GM23338 (cell line): ENCODE data around the gene OR52A1. TPM values are rescaled to one million over a fixed set of nuclear protein-coding genes. Genes with fewer than 3 reads are reported as not detected.
"Not testable (repeated sequence)": the region's sequence is repeated elsewhere in the genome, so short reads cannot be mapped to it uniquely, and the experiment has no call there.

Experiments used
- ATAC-seq: fragments of 200-7000 bp; cut with Tn5 transposase; 3 replicates; pipeline ENCODE4 v1.9.1; 2020
- DNase-seq: peaks from one replicate; pipeline ENCODE4 v3.0.0-alpha.2; 2015; ENCODE audit warnings: low spot score
- H2AFZ ChIP-seq: fragments of 200-600 bp; sonication (generic); 2 replicates; pipeline ENCODE4 v1.8.0; 2016; ENCODE audit warnings: antibody characterized with exemption, mild to moderate bottlenecking, moderate library complexity
- H3F3A ChIP-seq: fragments of 200-600 bp; sonication (generic); replicated peaks from 2 replicates; pipeline ENCODE4 v1.8.0; 2017; ENCODE audit warnings: antibody characterized with exemption, mixed run types, low read depth
- H3K27ac ChIP-seq: fragments of 200-600 bp; sonication (generic); 2 replicates; pipeline ENCODE4 v1.6.1; 2016; ENCODE audit warnings: low read depth
- H3K27me3 ChIP-seq: fragments of 200-600 bp; sonication (generic); 2 replicates; pipeline ENCODE4 v1.8.0; 2016; ENCODE audit warnings: mild to moderate bottlenecking, mixed run types, moderate library complexity; ENCODE audit not compliant: insufficient read depth
- H3K36me3 ChIP-seq: fragments of 200-600 bp; sonication (generic); 2 replicates; pipeline ENCODE4 v1.8.0; 2016; ENCODE audit warnings: mild to moderate bottlenecking; ENCODE audit not compliant: insufficient read depth
- H3K4me1 ChIP-seq: fragments of 200-600 bp; sonication (generic); 2 replicates; pipeline ENCODE4 v1.8.0; 2016; ENCODE audit warnings: mild to moderate bottlenecking, moderate library complexity; ENCODE audit not compliant: insufficient read depth
- H3K4me2 ChIP-seq: fragments of 200-600 bp; sonication (generic); 2 replicates; pipeline ENCODE4 v1.7.1; 2017; ENCODE audit warnings: mixed run types
- H3K4me3 ChIP-seq: fragments of 200-600 bp; sonication (generic); 2 replicates; pipeline ENCODE4 v1.6.1; 2016; ENCODE audit warnings: mixed run types
- H3K79me2 ChIP-seq: fragments of 200-600 bp; sonication (generic); replicated peaks from 2 replicates; pipeline ENCODE4 v1.8.0; 2017; ENCODE audit warnings: mild to moderate bottlenecking; ENCODE audit not compliant: insufficient read depth
- H3K9me2 ChIP-seq: fragments of 200-600 bp; sonication (generic); 2 replicates; pipeline ENCODE4 v1.8.0; 2017; ENCODE audit not compliant: insufficient read depth
- H4K20me1 ChIP-seq: fragments of 200-600 bp; sonication (generic); replicated peaks from 2 replicates; pipeline ENCODE4 v1.8.0; 2017; ENCODE audit warnings: mild to moderate bottlenecking; ENCODE audit not compliant: insufficient read depth
- H3K27ac Mint-ChIP-seq: 2 replicates; pipeline ENCODE4 v1.8.0; 2020; ENCODE audit warnings: inconsistent platforms, mild to moderate bottlenecking, moderate library complexity, mixed read lengths
- H3K27me3 Mint-ChIP-seq: 3 replicates; pipeline ENCODE4 v1.8.0; 2022; ENCODE audit warnings: low read depth, mild to moderate bottlenecking, moderate library complexity, mixed read lengths, inconsistent platforms; ENCODE audit not compliant: insufficient read depth, poor library complexity
- H3K36me3 Mint-ChIP-seq: 3 replicates; pipeline ENCODE4 v1.8.0; 2021; ENCODE audit warnings: low read depth, mild to moderate bottlenecking, inconsistent platforms, moderate library complexity, mixed read lengths
- H3K4me1 Mint-ChIP-seq: 3 replicates; pipeline ENCODE4 v1.8.0; 2020; ENCODE audit warnings: mild to moderate bottlenecking, inconsistent platforms, mixed read lengths
- H3K4me3 Mint-ChIP-seq: 3 replicates; pipeline ENCODE4 v1.8.0; 2021; ENCODE audit warnings: moderate library complexity, mild to moderate bottlenecking, inconsistent platforms, mixed read lengths
- H3K9me3 Mint-ChIP-seq: 3 replicates; pipeline ENCODE4 v1.8.0; 2020; ENCODE audit warnings: moderate library complexity, mild to moderate bottlenecking, inconsistent platforms, mixed read lengths
- CREB1 ChIP-seq: fragments of 250-450 bp; sonication (Bioruptor Pico); IDR thresholded peaks from 2 replicates; pipeline ENCODE4 v1.5.0; 2020; ENCODE audit warnings: low read depth, mild to moderate bottlenecking, moderate library complexity
- EZH2phosphoT487 ChIP-seq: fragments of 200-600 bp; sonication (generic); IDR thresholded peaks from one replicate; pipeline ENCODE4 v1.8.1; 2018; ENCODE audit warnings: antibody characterized with exemption; ENCODE audit not compliant: unreplicated experiment
- POLR2AphosphoS5 ChIP-seq: IDR thresholded peaks from 2 replicates; pipeline ENCODE4 v1.6.1; 2016; ENCODE audit warnings: antibody characterized with exemption, low read depth
- STAT1 ChIP-seq: IDR thresholded peaks from one replicate; pipeline ENCODE4 v1.6.1; 2016; ENCODE audit warnings: antibody characterized with exemption; ENCODE audit not compliant: unreplicated experiment
- ZNF114 ChIP-seq: fragments of 250-450 bp; sonication (Bioruptor Pico); IDR thresholded peaks from 2 replicates; pipeline ENCODE4 v1.5.0; 2020; ENCODE audit warnings: mild to moderate bottlenecking, moderate library complexity
- polyA plus RNA-seq: library from polyadenylated mRNA; unstranded; fragments of >200 nt; fragmentation: Nextera tagmentation; extraction: Ambion mirVana; gene quantifications from 2 replicates; pipeline ENCODE4 v1.2.1, GENCODE V29; 2016
- total RNA-seq: library from RNA; depleted of rRNA; stranded (reverse); fragments of >200 nt; shearing (Covaris generic); gene quantifications from 2 replicates; pipeline ENCODE4 v1.2.3, GENCODE V29; 2014
- TF ChIP-seq, protein P1 (sequence below): IDR thresholded peaks from one replicate; pipeline ENCODE4 v1.6.1; 2018; ENCODE audit warnings: antibody characterized with exemption; ENCODE audit not compliant: unreplicated experiment

OR52A1 gene
- total and polyA plus RNA-seq, 2 experiments from 2014 or later: 0.73 to 4.3 TPM

DNA sequence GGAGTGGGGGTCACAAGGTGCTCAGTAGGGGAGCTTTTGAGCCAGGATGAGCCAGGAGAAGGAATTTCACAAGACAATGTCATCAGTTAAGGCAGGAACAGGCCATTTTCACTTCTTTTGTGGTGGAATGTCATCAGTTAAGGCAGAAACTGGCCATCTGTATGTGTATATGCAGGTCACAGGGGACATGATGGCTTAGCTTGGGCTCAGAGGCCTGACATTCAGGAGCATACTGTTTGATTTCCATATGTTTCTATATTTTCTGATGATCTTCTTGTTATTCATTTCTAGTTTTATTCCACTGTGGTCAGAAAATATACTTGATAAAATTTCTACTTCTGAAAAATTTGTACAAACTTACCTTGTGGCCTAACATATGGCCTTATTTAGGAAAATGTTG is 11.3 kb upstream of the OR52A1 start:
- not testable (repeated sequence) for H3K9me2 ChIP-seq, ATAC-seq, DNase-seq, H2AFZ ChIP-seq, H3K9me3 Mint-ChIP-seq, H3K4me3 Mint-ChIP-seq, H3K79me2 ChIP-seq, H4K20me1 ChIP-seq, H3F3A ChIP-seq, H3K27me3 ChIP-seq, H3K36me3 ChIP-seq, H3K27me3 Mint-ChIP-seq, H3K4me3 ChIP-seq
- Mint-ChIP-seq H3K4me1 (peaks cover 30% of the 10 kb centered on the region), H3K27ac (peak overlapping the region; percentile 91), H3K36me3 (peaks cover 15% of the 10 kb centered on the region)
- Histone ChIP-seq H3K4me1 (peaks cover 18% of the 10 kb centered on the region), H3K27ac (peak overlapping the region; percentile 52; the same call in 1 of the 2 replicates), H3K4me2 (peak overlapping the region; percentile 39)

DNA sequence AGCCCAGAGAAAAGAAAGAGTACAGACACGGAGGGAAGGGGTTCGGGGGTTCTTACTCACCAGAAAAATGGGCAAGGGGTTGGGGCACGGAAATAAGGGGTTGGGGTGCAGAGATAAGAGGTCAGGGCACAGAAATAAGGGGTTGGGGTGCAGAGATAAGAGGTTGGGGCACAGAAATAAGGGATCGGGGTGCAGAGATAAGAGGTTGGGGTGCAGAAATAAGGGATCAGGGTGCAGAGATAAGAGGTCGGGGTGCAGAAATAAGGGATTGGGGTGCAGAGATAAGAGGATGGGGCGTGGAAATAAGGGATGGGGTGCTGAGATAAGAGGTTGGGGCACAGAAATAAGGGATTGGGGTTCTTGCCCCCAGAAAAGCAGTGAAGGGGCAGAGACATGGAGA is 10.2 kb upstream of the OR52A1 start:
- peaks cover 26% of the 10 kb centered on the region for H3K36me3 Mint-ChIP-seq
- H3K27me3 ChIP-seq, H3K4me3 ChIP-seq, H3K36me3 ChIP-seq, H3K27ac ChIP-seq, H3F3A ChIP-seq, H2AFZ ChIP-seq, H3K4me3 Mint-ChIP-seq, H3K27ac Mint-ChIP-seq, H3K4me2 ChIP-seq, DNase-seq, H4K20me1 ChIP-seq, H3K9me3 Mint-ChIP-seq, H3K27me3 Mint-ChIP-seq, H3K79me2 ChIP-seq, H3K9me2 ChIP-seq, ATAC-seq: not testable (repeated sequence)
- H3K4me1 ChIP-seq: peaks cover 18% of the 10 kb centered on the region
- H3K4me1 Mint-ChIP-seq: peaks cover 38% of the 10 kb centered on the region

DNA sequence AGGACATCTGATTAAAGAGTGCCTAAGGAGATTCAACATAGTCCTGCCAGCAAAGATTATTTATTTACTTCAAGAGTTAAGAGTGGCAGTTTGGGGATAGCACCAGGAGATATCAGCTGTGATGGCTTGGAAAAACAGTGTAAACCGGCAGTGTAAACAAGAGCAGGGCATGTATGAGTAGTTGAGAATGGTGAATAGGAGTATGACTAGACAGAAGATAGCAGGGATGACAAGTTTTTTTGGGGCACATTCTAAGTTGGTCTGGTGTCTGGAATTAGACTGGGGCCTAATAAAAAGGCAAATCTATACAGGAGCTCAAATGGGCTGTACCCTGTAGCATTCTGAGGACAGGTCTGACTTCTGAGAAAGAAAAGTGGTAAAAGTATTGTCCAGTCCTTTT is 6.5 kb upstream of the OR52A1 start:
- not testable (repeated sequence) for DNase-seq, H3K4me2 ChIP-seq, H4K20me1 ChIP-seq, H3K27me3 Mint-ChIP-seq, ATAC-seq, H3K79me2 ChIP-seq, H3F3A ChIP-seq, H2AFZ ChIP-seq, H3K4me3 Mint-ChIP-seq, H3K27ac Mint-ChIP-seq, H3K27me3 ChIP-seq, H3K4me3 ChIP-seq, H3K9me2 ChIP-seq, H3K4me1 ChIP-seq, H3K27ac ChIP-seq, H3K9me3 Mint-ChIP-seq, H3K36me3 ChIP-seq
- Mint-ChIP-seq H3K36me3 (peaks cover 40% of the 10 kb centered on the region), H3K4me1 (peaks cover 24% of the 10 kb centered on the region)

DNA sequence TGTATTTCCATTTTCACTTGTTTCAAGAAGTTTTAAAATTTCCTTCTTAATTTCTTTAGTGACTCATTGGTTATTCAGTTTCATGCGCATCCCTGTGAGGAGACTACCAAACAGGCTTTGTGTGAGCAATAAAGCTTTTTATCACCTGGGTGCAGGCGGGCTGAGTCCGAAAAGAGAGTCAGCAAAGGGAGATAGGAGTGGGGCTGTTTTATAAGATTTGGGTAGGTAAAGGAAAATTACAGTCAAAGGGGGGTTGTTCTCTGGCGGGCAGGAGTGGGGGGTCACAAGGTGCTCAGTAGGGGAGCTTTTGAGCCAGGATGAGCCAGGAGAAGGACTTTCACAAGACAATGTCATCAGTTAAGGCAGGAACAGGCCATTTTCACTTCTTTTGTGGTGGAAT is 5.7 kb upstream of the OR52A1 start:
- ATAC-seq, H2AFZ ChIP-seq, H3K27me3 Mint-ChIP-seq, H3K36me3 ChIP-seq, H3K27ac Mint-ChIP-seq, H3K9me2 ChIP-seq, H3K4me3 Mint-ChIP-seq, DNase-seq, H3K4me2 ChIP-seq, H3K27me3 ChIP-seq, H3K4me1 ChIP-seq, H3K4me3 ChIP-seq, H3K27ac ChIP-seq, H4K20me1 ChIP-seq, H3F3A ChIP-seq, H3K79me2 ChIP-seq, H3K9me3 Mint-ChIP-seq: not testable (repeated sequence)
- Mint-ChIP-seq H3K4me1 (peaks cover 16% of the 10 kb centered on the region), H3K36me3 (peaks cover 37% of the 10 kb centered on the region)

DNA sequence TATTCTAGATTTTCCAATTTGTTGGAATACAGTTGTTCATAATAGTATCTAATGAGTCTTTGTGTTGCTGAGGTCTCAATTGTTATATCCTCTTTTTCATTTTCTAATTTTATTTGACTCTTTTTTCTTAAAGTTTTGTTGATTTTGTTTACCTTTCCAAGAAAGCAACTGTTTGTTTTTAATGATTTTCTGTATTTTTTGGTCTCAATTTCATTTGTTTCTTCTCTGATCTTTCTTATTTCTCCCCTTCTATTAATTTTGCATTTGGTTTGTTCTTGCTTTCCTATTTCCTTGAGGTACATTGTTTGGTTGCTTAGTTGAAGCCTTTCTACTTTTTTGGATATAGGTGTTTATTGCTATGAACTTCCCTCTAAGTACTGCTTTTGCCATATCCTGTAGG is 5.2 kb upstream of the OR52A1 start:
- H3K4me3 Mint-ChIP-seq: no peak overlapping the region
- H3K27ac Mint-ChIP-seq: no peak overlapping the region
- no peak overlapping the region for H3K4me3 ChIP-seq
- H3K9me3 Mint-ChIP-seq: peaks cover 7% of the 10 kb centered on the region; the same call in 2 of the 3 replicates
- no peaks in the 10 kb centered on the region for H4K20me1 ChIP-seq
- peaks cover 10% of the 10 kb centered on the region for H3K27me3 Mint-ChIP-seq
- ATAC-seq (no peak), DNase-seq (no peak)
- peaks cover 4% of the 10 kb centered on the region; the same call in 1 of the 2 replicates for H3K4me1 ChIP-seq
- no peaks in the 10 kb centered on the region for H3K36me3 ChIP-seq
- peaks cover 12% of the 10 kb centered on the region for H3K4me1 Mint-ChIP-seq
- H3K4me2 ChIP-seq: no peak overlapping the region
- H3K27me3 ChIP-seq: no peaks in the 10 kb centered on the region
- no peak overlapping the region for H2AFZ ChIP-seq
- no peak overlapping the region for H3K27ac ChIP-seq
- H3K36me3 Mint-ChIP-seq: peaks cover 37% of the 10 kb centered on the region
- no peaks in the 10 kb centered on the region for H3K79me2 ChIP-seq
- H3K9me2 ChIP-seq: no peaks in the 10 kb centered on the region; the same call in 1 of the 2 replicates
- H3F3A ChIP-seq: no peaks in the 10 kb centered on the region
- TF ChIP-seq ZNF114 (CRISPR knock-in tag): no peak
- TF ChIP-seq EZH2phosphoT487: no peak
- TF ChIP-seq, protein P1, sequence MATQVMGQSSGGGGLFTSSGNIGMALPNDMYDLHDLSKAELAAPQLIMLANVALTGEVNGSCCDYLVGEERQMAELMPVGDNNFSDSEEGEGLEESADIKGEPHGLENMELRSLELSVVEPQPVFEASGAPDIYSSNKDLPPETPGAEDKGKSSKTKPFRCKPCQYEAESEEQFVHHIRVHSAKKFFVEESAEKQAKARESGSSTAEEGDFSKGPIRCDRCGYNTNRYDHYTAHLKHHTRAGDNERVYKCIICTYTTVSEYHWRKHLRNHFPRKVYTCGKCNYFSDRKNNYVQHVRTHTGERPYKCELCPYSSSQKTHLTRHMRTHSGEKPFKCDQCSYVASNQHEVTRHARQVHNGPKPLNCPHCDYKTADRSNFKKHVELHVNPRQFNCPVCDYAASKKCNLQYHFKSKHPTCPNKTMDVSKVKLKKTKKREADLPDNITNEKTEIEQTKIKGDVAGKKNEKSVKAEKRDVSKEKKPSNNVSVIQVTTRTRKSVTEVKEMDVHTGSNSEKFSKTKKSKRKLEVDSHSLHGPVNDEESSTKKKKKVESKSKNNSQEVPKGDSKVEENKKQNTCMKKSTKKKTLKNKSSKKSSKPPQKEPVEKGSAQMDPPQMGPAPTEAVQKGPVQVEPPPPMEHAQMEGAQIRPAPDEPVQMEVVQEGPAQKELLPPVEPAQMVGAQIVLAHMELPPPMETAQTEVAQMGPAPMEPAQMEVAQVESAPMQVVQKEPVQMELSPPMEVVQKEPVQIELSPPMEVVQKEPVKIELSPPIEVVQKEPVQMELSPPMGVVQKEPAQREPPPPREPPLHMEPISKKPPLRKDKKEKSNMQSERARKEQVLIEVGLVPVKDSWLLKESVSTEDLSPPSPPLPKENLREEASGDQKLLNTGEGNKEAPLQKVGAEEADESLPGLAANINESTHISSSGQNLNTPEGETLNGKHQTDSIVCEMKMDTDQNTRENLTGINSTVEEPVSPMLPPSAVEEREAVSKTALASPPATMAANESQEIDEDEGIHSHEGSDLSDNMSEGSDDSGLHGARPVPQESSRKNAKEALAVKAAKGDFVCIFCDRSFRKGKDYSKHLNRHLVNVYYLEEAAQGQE: no peak
- no peak for TF ChIP-seq POLR2AphosphoS5
- TF ChIP-seq STAT1: no peak
- no peak for TF ChIP-seq CREB1 (CRISPR knock-in tag)
